Caco-2 (cell line): ENCODE data around the gene ASB1. TPM values are rescaled to one million over a fixed set of nuclear protein-coding genes. Genes with fewer than 3 reads are reported as not detected.

Experiments used
- BruUV-seq: library from RNA; stranded (reverse); fragments of 400-500 nt; replicated peaks from 2 replicates; lab custom pipeline; 2021; lab: Mats Ljungman, UMichigan
- CTCF ChIA-PET: fragments of 300-600 bp; sonication (Branson Sonifier 250); formaldehyde crosslinking; loops from one replicate; lab custom pipeline; 2022; ENCODE audit warnings: antibody characterized with exemption; lab: Charles Lee
- POLR2A ChIA-PET: fragments of 300-600 bp; sonication (Branson Sonifier 250); formaldehyde crosslinking; loops from one replicate; lab custom pipeline; 2022; ENCODE audit warnings: antibody characterized with exemption; lab: Charles Lee
- DNase-seq, 2 experiments: peaks; one replicate each; pipeline versions ENCODE4 v3.0.0 to v3.0.0-alpha.2; 2020 to 2022
- H3K27me3 ChIP-seq: replicated peaks from 2 replicates; pipeline ENCODE4 v1.6.0; 2011; ENCODE audit warnings: low read length; ENCODE audit not compliant: control insufficient read depth, insufficient read depth
- H3K36me3 ChIP-seq: 2 replicates; pipeline ENCODE4 v1.5.1; 2011; ENCODE audit warnings: low read length; ENCODE audit not compliant: control insufficient read depth, insufficient read depth
- H3K4me1 ChIP-seq: fragments of 250-450 bp; sonication (Bioruptor Pico); 2 replicates; pipeline ENCODE4 v1.5.1; 2020; ENCODE audit warnings: mild to moderate bottlenecking
- H3K4me3 ChIP-seq: 2 replicates; pipeline ENCODE4 v1.5.1; 2011; ENCODE audit warnings: low read depth, mild to moderate bottlenecking, control low read depth, low read length
- H3K9me3 ChIP-seq: fragments of 250-450 bp; sonication (Bioruptor Pico); 2 replicates; pipeline ENCODE4 v1.5.1; 2020; ENCODE audit warnings: mild to moderate bottlenecking, moderate library complexity
- H3K27ac Mint-ChIP-seq: one replicate; pipeline ENCODE4 v1.8.0; 2022; ENCODE audit warnings: mixed read lengths; ENCODE audit not compliant: unreplicated experiment
- H3K27me3 Mint-ChIP-seq: one replicate; pipeline ENCODE4 v1.8.0; 2022; ENCODE audit warnings: mixed read lengths; ENCODE audit not compliant: insufficient read depth, unreplicated experiment
- H3K36me3 Mint-ChIP-seq: one replicate; pipeline ENCODE4 v1.8.0; 2022; ENCODE audit warnings: mild to moderate bottlenecking, mixed read lengths; ENCODE audit not compliant: insufficient read depth, unreplicated experiment
- H3K4me1 Mint-ChIP-seq: one replicate; pipeline ENCODE4 v1.8.0; 2022; ENCODE audit warnings: low read depth, mixed read lengths; ENCODE audit not compliant: unreplicated experiment
- H3K4me3 Mint-ChIP-seq: one replicate; pipeline ENCODE4 v1.8.0; 2022; ENCODE audit warnings: mild to moderate bottlenecking, moderate library complexity, mixed read lengths; ENCODE audit not compliant: unreplicated experiment
- H3K9me3 Mint-ChIP-seq: one replicate; pipeline ENCODE4 v1.8.0; 2022; ENCODE audit warnings: mixed read lengths; ENCODE audit not compliant: unreplicated experiment
- intact Hi-C: fragments of 100-400 bp; cut with micrococcal nuclease; formaldehyde crosslinking; loops from one replicate; pipeline ENCODE4 v1.10.0; 2022; ENCODE audit not compliant: unreplicated experiment
- total RNA-seq: library from RNA; stranded (reverse); gene quantifications from 2 replicates; pipeline ENCODE4 v1.2.3, GENCODE V29; 2022
- TF ChIP-seq, protein P1 (sequence below), 2 experiments: fragments of 200-600 bp in 1 of 2; IDR thresholded peaks; 1 replicate in 1 of 2; 2 replicates in 1 of 2; pipeline versions ENCODE4 v1.5.1 to v1.8.0; 2011 to 2022; ENCODE audit warnings: antibody characterized with exemption in 1 of 2, control low read depth in 1 of 2, inconsistent platforms in 1 of 2, low read depth in 1 of 2, low read length in 1 of 2, mild to moderate bottlenecking in 1 of 2, moderate library complexity in 1 of 2; ENCODE audit not compliant: insufficient read depth in 1 of 2, severe bottlenecking in 1 of 2, unreplicated experiment in 1 of 2

Gene ASB1
- total RNA-seq, 1 experiment from 2014 or later, result 16.9 TPM

DNA sequence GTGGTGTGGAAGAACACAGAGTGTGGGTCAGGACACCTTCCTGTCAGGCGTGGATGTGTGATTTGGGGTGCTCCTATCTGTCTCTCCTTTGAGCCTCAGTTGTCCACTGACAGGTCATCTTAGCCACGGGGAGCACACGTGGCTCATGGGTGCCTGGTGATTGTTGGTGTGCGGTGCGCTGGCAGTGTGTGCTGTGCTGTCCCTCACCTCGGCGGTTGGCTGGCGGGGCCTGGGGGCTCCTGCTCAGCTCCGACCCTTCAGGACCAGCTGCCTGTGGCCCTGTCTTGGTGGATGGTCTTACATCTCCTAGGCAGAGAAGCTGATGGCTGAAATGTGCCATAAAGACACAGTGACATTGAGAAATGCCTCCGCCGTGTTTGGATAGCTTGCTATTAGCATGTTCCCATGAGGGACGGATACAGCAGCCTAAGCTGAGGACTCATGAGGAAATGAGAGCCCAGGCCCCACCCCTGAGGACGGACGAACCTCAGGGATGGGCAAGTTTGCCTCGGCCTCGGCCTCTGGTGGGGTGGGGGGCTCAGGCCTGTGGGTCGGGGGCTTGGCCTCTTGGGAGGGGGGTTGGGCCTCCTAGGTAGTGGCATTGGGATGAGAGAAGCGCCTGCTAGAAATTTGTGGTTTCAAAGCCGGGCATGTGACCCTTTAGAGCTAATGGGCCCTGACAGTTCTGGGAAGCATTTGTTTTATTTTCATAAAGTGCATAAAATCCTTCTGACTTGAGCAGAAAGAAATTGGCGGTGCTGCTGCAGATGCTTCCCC, 20.3 kb upstream of the ASB1 start:
- no peak overlapping the region for H3K27ac Mint-ChIP-seq
- Histone ChIP-seq H3K27me3 (no peaks in the 10 kb centered on the region), H3K4me3 (no peak overlapping the region), H3K4me1 (peaks cover 5% of the 10 kb centered on the region; the same call in 1 of the 2 replicates), H3K9me3 (no peaks in the 10 kb centered on the region), H3K36me3 (no peaks in the 10 kb centered on the region)
- no peak for DNase-seq
- CTCF ChIA-PET, result no interaction called here
- no peaks in the 10 kb centered on the region for H3K36me3 Mint-ChIP-seq
- POLR2A ChIA-PET, result no interaction called here
- no TSS peak for BruUV-seq
- no peaks in the 10 kb centered on the region for H3K4me1 Mint-ChIP-seq
- intact Hi-C loops, result no loop called here
- TF ChIP-seq, protein P1, sequence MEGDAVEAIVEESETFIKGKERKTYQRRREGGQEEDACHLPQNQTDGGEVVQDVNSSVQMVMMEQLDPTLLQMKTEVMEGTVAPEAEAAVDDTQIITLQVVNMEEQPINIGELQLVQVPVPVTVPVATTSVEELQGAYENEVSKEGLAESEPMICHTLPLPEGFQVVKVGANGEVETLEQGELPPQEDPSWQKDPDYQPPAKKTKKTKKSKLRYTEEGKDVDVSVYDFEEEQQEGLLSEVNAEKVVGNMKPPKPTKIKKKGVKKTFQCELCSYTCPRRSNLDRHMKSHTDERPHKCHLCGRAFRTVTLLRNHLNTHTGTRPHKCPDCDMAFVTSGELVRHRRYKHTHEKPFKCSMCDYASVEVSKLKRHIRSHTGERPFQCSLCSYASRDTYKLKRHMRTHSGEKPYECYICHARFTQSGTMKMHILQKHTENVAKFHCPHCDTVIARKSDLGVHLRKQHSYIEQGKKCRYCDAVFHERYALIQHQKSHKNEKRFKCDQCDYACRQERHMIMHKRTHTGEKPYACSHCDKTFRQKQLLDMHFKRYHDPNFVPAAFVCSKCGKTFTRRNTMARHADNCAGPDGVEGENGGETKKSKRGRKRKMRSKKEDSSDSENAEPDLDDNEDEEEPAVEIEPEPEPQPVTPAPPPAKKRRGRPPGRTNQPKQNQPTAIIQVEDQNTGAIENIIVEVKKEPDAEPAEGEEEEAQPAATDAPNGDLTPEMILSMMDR (IDR thresholded peaks at IDR 0.05; ENCODE audit: insufficient read depth in 1 of 2, low read depth in 1 of 2, low read length in 1 of 2, severe bottlenecking in 1 of 2, unreplicated experiment in 1 of 2), result no peak
- H3K9me3 Mint-ChIP-seq, result no peaks in the 10 kb centered on the region
- no peaks in the 10 kb centered on the region for H3K27me3 Mint-ChIP-seq
- no peak overlapping the region for H3K4me3 Mint-ChIP-seq

DNA sequence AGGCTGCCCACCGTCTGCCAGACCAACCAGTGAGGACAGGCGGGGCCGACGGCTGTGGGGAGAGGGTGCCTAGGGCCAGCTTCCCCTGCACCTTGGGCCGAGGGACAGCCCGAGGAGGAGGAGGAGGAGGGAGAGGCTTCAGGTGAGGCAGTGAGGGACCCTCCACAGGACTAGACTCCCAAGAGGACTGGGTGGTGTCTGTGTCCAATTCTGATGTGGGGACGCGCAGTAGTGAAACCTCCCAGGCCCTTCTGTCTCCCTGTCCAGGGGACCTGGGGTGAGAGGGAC, 19.8 kb upstream of the ASB1 start:
- TF ChIP-seq, protein P1 (IDR thresholded peaks at IDR 0.05; ENCODE audit: insufficient read depth in 1 of 2, low read depth in 1 of 2, low read length in 1 of 2, severe bottlenecking in 1 of 2, unreplicated experiment in 1 of 2), result no peak
- no peaks in the 10 kb centered on the region for H3K27me3 ChIP-seq
- H3K4me1 Mint-ChIP-seq, result no peaks in the 10 kb centered on the region
- H3K4me3 ChIP-seq, result no peak overlapping the region
- no peaks in the 10 kb centered on the region for H3K9me3 ChIP-seq
- H3K4me3 Mint-ChIP-seq, result no peak overlapping the region
- intact Hi-C loops, result no loop called here
- BruUV-seq, result no TSS peak
- H3K36me3 ChIP-seq, result no peaks in the 10 kb centered on the region
- H3K4me1 ChIP-seq, result peaks cover 5% of the 10 kb centered on the region; the same call in 1 of the 2 replicates
- no peak for DNase-seq
- no peaks in the 10 kb centered on the region for H3K27me3 Mint-ChIP-seq
- no peak overlapping the region for H3K27ac Mint-ChIP-seq
- H3K9me3 Mint-ChIP-seq, result no peaks in the 10 kb centered on the region
- H3K36me3 Mint-ChIP-seq, result no peaks in the 10 kb centered on the region
- POLR2A ChIA-PET, result no interaction called here
- CTCF ChIA-PET, result no interaction called here

DNA sequence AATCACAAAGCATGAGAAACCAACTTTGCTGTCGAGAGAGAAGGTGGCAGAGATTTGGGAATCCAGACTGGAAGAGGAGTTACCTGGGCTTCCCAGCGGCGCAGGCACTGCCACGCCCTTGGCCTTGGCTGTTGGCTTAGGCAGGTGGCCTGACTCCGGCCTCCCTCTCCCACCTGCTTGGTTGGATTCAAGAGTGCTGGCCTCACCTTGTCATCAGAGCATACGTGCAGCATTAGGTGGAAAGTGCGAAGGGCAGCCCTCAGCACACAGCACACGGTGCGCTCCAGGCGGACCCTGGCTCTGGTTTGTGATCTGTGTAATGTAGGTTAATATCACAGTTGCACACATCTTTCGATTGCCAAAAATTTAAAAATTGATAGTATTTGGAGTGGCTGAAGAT, 19.2 kb upstream of the ASB1 start:
- ChIA-PET POLR2A (no interaction called here), CTCF (no interaction called here)
- H3K36me3 ChIP-seq, result no peaks in the 10 kb centered on the region
- intact Hi-C loops, result no loop called here
- H3K9me3 ChIP-seq, result no peaks in the 10 kb centered on the region
- Mint-ChIP-seq H3K4me3 (no peak overlapping the region), H3K27me3 (no peaks in the 10 kb centered on the region), H3K4me1 (no peaks in the 10 kb centered on the region), H3K27ac (no peak overlapping the region), H3K9me3 (no peaks in the 10 kb centered on the region), H3K36me3 (no peaks in the 10 kb centered on the region)
- no peak overlapping the region for H3K4me3 ChIP-seq
- no TSS peak for BruUV-seq
- TF ChIP-seq, protein P1 (IDR thresholded peaks at IDR 0.05; ENCODE audit: insufficient read depth in 1 of 2, low read depth in 1 of 2, low read length in 1 of 2, severe bottlenecking in 1 of 2, unreplicated experiment in 1 of 2), result no peak
- no peak for DNase-seq
- peaks cover 5% of the 10 kb centered on the region; the same call in 1 of the 2 replicates for H3K4me1 ChIP-seq
- no peaks in the 10 kb centered on the region for H3K27me3 ChIP-seq
